ENCODE measurements around the gene ARID4B. TPM values are rescaled to one million over a fixed set of nuclear protein-coding genes. Genes with fewer than 3 reads are reported as not detected.
"Not testable (repeated sequence)": the region's sequence is repeated elsewhere in the genome, so short reads cannot be mapped to it uniquely, and the experiment has no call there.

The ARID4B gene
- total RNA-seq, 3 donors from 2014 or later: 26.9 to 41.5 (median 36.4) TPM

- H3K9me3 Mint-ChIP-seq: no peaks in the 10 kb centered on the region
- peaks cover 72% of the 10 kb centered on the region for H3K4me1 Mint-ChIP-seq (ENCODE audit: low read depth)
- no peaks in the 10 kb centered on the region for H3K27me3 Mint-ChIP-seq (ENCODE audit: low read depth)
- H3K36me3 Mint-ChIP-seq (ENCODE audit: insufficient read depth): peaks cover 35% of the 10 kb centered on the region
- ATAC-seq: peak in 1 of 2 donors; percentile 15
- no peak for DNase-seq
- no peak overlapping the region for H3K4me3 Mint-ChIP-seq
Measured at GRCh38 chr1:235320521-235321179, 7.3 kb downstream of the ARID4B start.

GRCh38 chr1:235319255-235319654 lies 8.7 kb downstream of the ARID4B start:
- Mint-ChIP-seq H3K9me3 (no peaks in the 10 kb centered on the region), H3K27me3 (ENCODE audit: low read depth) (no peaks in the 10 kb centered on the region), H3K4me3 (no peak overlapping the region), H3K4me1 (ENCODE audit: low read depth) (peaks cover 73% of the 10 kb centered on the region), H3K36me3 (ENCODE audit: insufficient read depth) (peaks cover 33% of the 10 kb centered on the region)
- ATAC-seq: no peak
- no peak for DNase-seq

GRCh38 chr1:235317168-235317567 lies 10.8 kb downstream of the ARID4B start:
- peak; percentile 81 to 82 for ATAC-seq
- peaks cover 79% of the 10 kb centered on the region for H3K4me1 Mint-ChIP-seq (ENCODE audit: low read depth)
- no peak for DNase-seq
- H3K36me3 Mint-ChIP-seq (ENCODE audit: insufficient read depth): peaks cover 26% of the 10 kb centered on the region
- no peaks in the 10 kb centered on the region for H3K9me3 Mint-ChIP-seq
- H3K4me3 Mint-ChIP-seq: peak overlapping the region; percentile 57
- no peaks in the 10 kb centered on the region for H3K27me3 Mint-ChIP-seq (ENCODE audit: low read depth)

GRCh38 chr1:235315735-235316134 lies 12.2 kb downstream of the ARID4B start:
- ATAC-seq: no peak
- Mint-ChIP-seq H3K27me3 (ENCODE audit: low read depth) (no peaks in the 10 kb centered on the region), H3K9me3 (no peaks in the 10 kb centered on the region), H3K36me3 (ENCODE audit: insufficient read depth) (peaks cover 17% of the 10 kb centered on the region), H3K4me1 (ENCODE audit: low read depth) (peaks cover 76% of the 10 kb centered on the region), H3K4me3 (no peak overlapping the region)
- DNase-seq: no peak

- H3K36me3 Mint-ChIP-seq (ENCODE audit: insufficient read depth): peaks cover 12% of the 10 kb centered on the region
- H3K4me3 Mint-ChIP-seq: no peak overlapping the region
- DNase-seq (no peak), ATAC-seq (no peak)
- H3K27me3 Mint-ChIP-seq (ENCODE audit: low read depth): no peaks in the 10 kb centered on the region
- peaks cover 75% of the 10 kb centered on the region for H3K4me1 Mint-ChIP-seq (ENCODE audit: low read depth)
- no peaks in the 10 kb centered on the region for H3K9me3 Mint-ChIP-seq
Measured at GRCh38 chr1:235315173-235315572, 12.8 kb downstream of the ARID4B start.

- peaks cover 12% of the 10 kb centered on the region for H3K36me3 Mint-ChIP-seq (ENCODE audit: insufficient read depth)
- peak overlapping the region; percentile 37 for H3K4me3 Mint-ChIP-seq
- no peaks in the 10 kb centered on the region for H3K27me3 Mint-ChIP-seq (ENCODE audit: low read depth)
- no peak for DNase-seq
- peaks cover 72% of the 10 kb centered on the region for H3K4me1 Mint-ChIP-seq (ENCODE audit: low read depth)
- ATAC-seq: no peak
- H3K9me3 Mint-ChIP-seq: no peaks in the 10 kb centered on the region
Measured at GRCh38 chr1:235313931-235314678, 13.9 kb downstream of the ARID4B start.

DNA sequence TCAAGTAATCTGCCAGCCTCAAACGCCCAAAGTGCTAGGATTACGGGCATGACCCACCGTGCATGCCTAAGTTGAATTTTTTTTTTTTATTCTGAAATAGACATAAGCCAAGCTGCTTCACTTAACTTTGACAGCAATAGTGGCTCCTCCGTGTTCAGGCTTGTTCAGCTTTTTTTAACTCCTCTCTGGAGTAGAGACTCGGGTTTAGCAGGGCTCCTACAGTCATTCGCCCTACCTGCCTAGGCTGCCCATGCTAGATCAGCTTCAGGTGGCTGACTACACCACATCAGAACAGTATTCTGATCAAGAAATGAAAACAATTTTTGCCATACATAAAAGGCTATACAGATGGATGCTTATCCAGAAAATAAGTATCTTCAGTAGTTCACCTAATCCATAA lies 14.7 kb downstream of the ARID4B start:
- H3K4me1 Mint-ChIP-seq (ENCODE audit: low read depth): peaks cover 63% of the 10 kb centered on the region
- H3K9me3 Mint-ChIP-seq: no peaks in the 10 kb centered on the region
- H3K27me3 Mint-ChIP-seq (ENCODE audit: low read depth): no peaks in the 10 kb centered on the region
- DNase-seq: no peak
- ATAC-seq: no peak
- peaks cover 4% of the 10 kb centered on the region for H3K36me3 Mint-ChIP-seq (ENCODE audit: insufficient read depth)
- H3K4me3 Mint-ChIP-seq: peak overlapping the region; percentile 37

DNA sequence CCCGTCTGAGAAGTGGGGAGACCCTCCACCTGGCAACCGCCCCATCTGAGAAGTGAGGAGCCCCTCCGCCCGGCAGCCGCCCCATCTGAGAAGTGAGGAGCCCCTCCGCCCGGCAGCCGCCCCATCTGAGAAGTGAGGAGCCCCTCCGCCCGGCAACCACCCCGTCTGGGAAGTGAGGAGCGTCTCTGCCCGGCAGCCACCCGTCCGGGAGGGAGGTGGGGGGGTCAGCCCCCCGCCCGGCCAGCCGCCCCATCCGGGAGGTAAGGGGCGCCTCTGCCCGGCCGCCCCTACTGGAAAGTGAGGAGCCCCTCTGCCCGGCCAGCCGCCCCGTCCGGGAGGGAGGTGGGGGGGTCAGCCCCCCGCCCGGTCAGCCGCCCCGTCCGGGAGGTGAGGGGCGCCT lies 18.8 kb downstream of the ARID4B start:
- H3K4me3 Mint-ChIP-seq; DNase-seq; H3K36me3 Mint-ChIP-seq (ENCODE audit: insufficient read depth); ATAC-seq; H3K27me3 Mint-ChIP-seq (ENCODE audit: low read depth); H3K9me3 Mint-ChIP-seq: not testable (repeated sequence)
- H3K4me1 Mint-ChIP-seq (ENCODE audit: low read depth): peaks cover 69% of the 10 kb centered on the region

GRCh38 chr1:235307158-235308124 lies 20.5 kb downstream of the ARID4B start:
- DNase-seq (no peak), ATAC-seq (no peak)
- Mint-ChIP-seq H3K27me3 (ENCODE audit: low read depth) (no peaks in the 10 kb centered on the region), H3K4me1 (ENCODE audit: low read depth) (peaks cover 67% of the 10 kb centered on the region), H3K9me3 (no peaks in the 10 kb centered on the region), H3K4me3 (no peak overlapping the region), H3K36me3 (ENCODE audit: insufficient read depth) (peaks cover 5% of the 10 kb centered on the region)

GRCh38 chr1:235304549-235305451 lies 23.2 kb downstream of the ARID4B start:
- Mint-ChIP-seq H3K4me3 (peak overlapping the region; percentile 60), H3K36me3 (ENCODE audit: insufficient read depth) (peaks cover 5% of the 10 kb centered on the region), H3K27me3 (ENCODE audit: low read depth) (no peaks in the 10 kb centered on the region), H3K4me1 (ENCODE audit: low read depth) (peaks cover 64% of the 10 kb centered on the region), H3K9me3 (no peaks in the 10 kb centered on the region)
- ATAC-seq (peak; percentile 67 to 71), DNase-seq (no peak)

GRCh38 chr1:235302143-235302542 lies 25.8 kb downstream of the ARID4B start:
- no peak for DNase-seq
- Mint-ChIP-seq H3K4me1 (ENCODE audit: low read depth) (peaks cover 79% of the 10 kb centered on the region), H3K4me3 (no peak overlapping the region), H3K27me3 (ENCODE audit: low read depth) (no peaks in the 10 kb centered on the region), H3K36me3 (ENCODE audit: insufficient read depth) (peaks cover 3% of the 10 kb centered on the region), H3K9me3 (no peaks in the 10 kb centered on the region)
- ATAC-seq: no peak

- ATAC-seq (no peak), DNase-seq (no peak)
- H3K4me3 Mint-ChIP-seq: peak overlapping the region; percentile 2
Measured at GRCh38 chr1:235299169-235299858, 28.7 kb downstream of the ARID4B start.

DNA sequence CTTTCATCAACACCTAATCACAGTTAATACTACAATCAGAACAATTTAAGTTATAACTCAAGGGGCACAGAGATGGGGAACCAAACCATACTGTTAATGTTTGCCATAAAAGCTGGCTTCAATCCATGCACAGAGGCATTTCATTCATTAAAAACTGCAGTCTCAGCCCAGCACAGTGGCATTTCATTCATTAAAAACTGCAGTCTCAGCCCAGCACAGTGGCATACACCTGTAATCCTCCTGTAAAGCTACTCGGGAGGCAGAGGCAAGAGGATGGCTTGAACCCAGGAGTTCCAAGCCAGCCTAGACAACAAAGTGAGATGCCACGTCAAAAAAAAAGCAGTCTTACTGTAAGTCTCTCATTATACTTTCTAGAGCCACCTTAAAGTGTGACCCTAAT lies 29.2 kb downstream of the ARID4B start:
- Mint-ChIP-seq H3K4me1 (ENCODE audit: low read depth) (peaks cover 62% of the 10 kb centered on the region), H3K4me3 (peak overlapping the region; percentile 39)
- ATAC-seq: peak in 1 of 2 donors; percentile 25

More at GRCh38 chr1:235299169-235299858, 28.7 kb downstream of the ARID4B start:
- peaks cover 6% of the 10 kb centered on the region for H3K36me3 Mint-ChIP-seq (ENCODE audit: insufficient read depth)
- H3K4me1 Mint-ChIP-seq (ENCODE audit: low read depth): peaks cover 64% of the 10 kb centered on the region
- H3K27me3 Mint-ChIP-seq (ENCODE audit: low read depth): no peaks in the 10 kb centered on the region
- H3K9me3 Mint-ChIP-seq: no peaks in the 10 kb centered on the region

More for the DNA sequence above, 29.2 kb downstream of the ARID4B start:
- no peak for DNase-seq
- Mint-ChIP-seq H3K27me3 (ENCODE audit: low read depth) (no peaks in the 10 kb centered on the region), H3K36me3 (ENCODE audit: insufficient read depth) (peaks cover 6% of the 10 kb centered on the region), H3K9me3 (no peaks in the 10 kb centered on the region)

Data from activated T-cell treated with anti-CD3 and anti-CD28 coated beads, Interleukin-2, amount 50 U/mL, for 4 hours (primary cell).